Fibroblast of lung (primary cell): ENCODE results near the gene SLC37A1. TPM values are rescaled to one million over a fixed set of nuclear protein-coding genes. Genes with fewer than 3 reads are reported as not detected.

Experiments used
- DNase-seq, 2 donors: peaks; one replicate each; pipeline versions ENCODE4 v3.0.0 to v3.0.0-alpha.2; 2010; ENCODE audit warnings: low read depth in 2 of 2
- H2AFZ ChIP-seq: 2 replicates; pipeline ENCODE4 v1.5.1; 2012; ENCODE audit warnings: low read length, control low read depth, inconsistent platforms
- H3K27ac ChIP-seq: 2 replicates; pipeline ENCODE4 v1.5.1; 2011; ENCODE audit warnings: low read length, control low read depth; ENCODE audit not compliant: insufficient read depth
- H3K27me3 ChIP-seq: 2 replicates; pipeline ENCODE4 v1.5.1; 2011; ENCODE audit warnings: mild to moderate bottlenecking, low read length; ENCODE audit not compliant: control insufficient read depth, insufficient read depth
- H3K36me3 ChIP-seq: 2 replicates; pipeline ENCODE4 v1.5.1; 2011; ENCODE audit warnings: low read length; ENCODE audit not compliant: control insufficient read depth, insufficient read depth
- H3K4me1 ChIP-seq: 2 replicates; pipeline ENCODE4 v1.5.1; 2011; ENCODE audit warnings: low read length; ENCODE audit not compliant: control insufficient read depth, insufficient read depth; ENCODE audit errors: extremely low read depth
- H3K4me2 ChIP-seq: 2 replicates; pipeline ENCODE4 v1.5.1; 2011; ENCODE audit warnings: low read length, control low read depth; ENCODE audit not compliant: insufficient read depth; ENCODE audit errors: extremely low read depth
- H3K4me3 ChIP-seq, 4 experiments: fragments of 200-600 bp in 1 of 4; sonication (generic) in 1 of 4; replicated peaks in 1 of 4; 2 replicates each; pipeline ENCODE4 v1.5.1; 2011 to 2016; ENCODE audit warnings: low read length in 4 of 4, low read depth in 3 of 4, mild to moderate bottlenecking in 3 of 4, control low read depth in 2 of 4, inconsistent platforms in 1 of 4, mixed read lengths in 1 of 4; ENCODE audit not compliant: insufficient read depth in 1 of 4; ENCODE audit errors: control extremely low read depth in 1 of 4
- H3K79me2 ChIP-seq: 2 replicates; pipeline ENCODE4 v1.5.1; 2012; ENCODE audit warnings: mild to moderate bottlenecking, low read length, inconsistent platforms; ENCODE audit not compliant: control insufficient read depth, insufficient read depth
- H3K9ac ChIP-seq: 2 replicates; pipeline ENCODE4 v1.5.1; 2011; ENCODE audit warnings: mild to moderate bottlenecking, low read length, control low read depth; ENCODE audit not compliant: insufficient read depth
- H3K9me3 ChIP-seq: 2 replicates; pipeline ENCODE4 v1.5.1; 2012; ENCODE audit warnings: low read depth, low read length; ENCODE audit not compliant: control insufficient read depth, insufficient read depth
- H4K20me1 ChIP-seq: 2 replicates; pipeline ENCODE4 v1.5.1; 2011; ENCODE audit warnings: low read length; ENCODE audit not compliant: control insufficient read depth, insufficient read depth; ENCODE audit errors: extremely low read depth
- EZH2 ChIP-seq: IDR thresholded peaks from 2 replicates; pipeline ENCODE4 v1.5.1; 2012; ENCODE audit warnings: low read length, control low read depth, mild to moderate bottlenecking; ENCODE audit errors: missing control alignments
- polyA plus RNA-seq, 2 donors: library from polyadenylated mRNA; depleted of rRNA in 1 of 2; stranded (reverse) in 1 of 2; unstranded in 1 of 2; fragments of >200 nt; gene quantifications; 2 replicates each; pipeline ENCODE4 v1.2.1, GENCODE V29; 2011 to 2012; ENCODE audit warnings: missing spikeins in 1 of 2
- total RNA-seq: library from RNA; depleted of rRNA; stranded (reverse); fragments of >200 nt; gene quantifications from 2 replicates; pipeline ENCODE4 v1.2.1, GENCODE V29; 2014
- TF ChIP-seq, protein P1 (sequence below), 2 donors: IDR thresholded peaks in 1 of 2; conservative IDR thresholded peaks in 1 of 2; 1 replicate in 1 of 2; 2 replicates in 1 of 2; pipeline ENCODE4 v1.5.1; 2011 to 2012; ENCODE audit warnings: low read length in 2 of 2, control low read depth in 1 of 2, inconsistent platforms in 1 of 2, low read depth in 1 of 2, mild to moderate bottlenecking in 1 of 2

SLC37A1 gene
- total and polyA plus RNA-seq, 2 donors (not counting 1 experiment from before 2014, with no cell fraction given) = 0.42 to 6.4 TPM

DNA sequence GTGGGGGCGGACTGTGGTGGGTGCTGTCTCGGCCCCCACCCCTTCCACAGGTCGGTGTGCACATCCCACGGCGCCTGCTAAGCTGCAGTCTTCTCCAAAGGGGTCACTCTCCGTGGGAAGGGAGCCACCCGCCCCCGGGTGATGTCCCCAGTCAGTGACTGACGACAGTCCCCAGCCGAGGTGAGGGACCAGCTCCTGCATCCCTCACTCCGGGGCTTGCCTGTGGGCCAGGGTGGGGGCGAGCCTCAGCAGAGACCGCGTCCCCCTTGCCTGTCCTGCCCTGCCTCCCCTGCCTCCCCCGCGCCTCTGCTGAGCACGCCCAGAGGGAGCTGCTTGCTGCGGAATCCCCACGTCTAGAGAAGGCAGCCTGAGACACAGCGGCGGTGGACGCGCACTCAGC lies 103.8 kb downstream of the SLC37A1 start:
- no peak overlapping the region for H3K27ac ChIP-seq
- H2AFZ ChIP-seq = no peak overlapping the region
- no peaks in the 10 kb centered on the region for H4K20me1 ChIP-seq
- no peaks in the 10 kb centered on the region for H3K9me3 ChIP-seq
- TF ChIP-seq, protein P1, sequence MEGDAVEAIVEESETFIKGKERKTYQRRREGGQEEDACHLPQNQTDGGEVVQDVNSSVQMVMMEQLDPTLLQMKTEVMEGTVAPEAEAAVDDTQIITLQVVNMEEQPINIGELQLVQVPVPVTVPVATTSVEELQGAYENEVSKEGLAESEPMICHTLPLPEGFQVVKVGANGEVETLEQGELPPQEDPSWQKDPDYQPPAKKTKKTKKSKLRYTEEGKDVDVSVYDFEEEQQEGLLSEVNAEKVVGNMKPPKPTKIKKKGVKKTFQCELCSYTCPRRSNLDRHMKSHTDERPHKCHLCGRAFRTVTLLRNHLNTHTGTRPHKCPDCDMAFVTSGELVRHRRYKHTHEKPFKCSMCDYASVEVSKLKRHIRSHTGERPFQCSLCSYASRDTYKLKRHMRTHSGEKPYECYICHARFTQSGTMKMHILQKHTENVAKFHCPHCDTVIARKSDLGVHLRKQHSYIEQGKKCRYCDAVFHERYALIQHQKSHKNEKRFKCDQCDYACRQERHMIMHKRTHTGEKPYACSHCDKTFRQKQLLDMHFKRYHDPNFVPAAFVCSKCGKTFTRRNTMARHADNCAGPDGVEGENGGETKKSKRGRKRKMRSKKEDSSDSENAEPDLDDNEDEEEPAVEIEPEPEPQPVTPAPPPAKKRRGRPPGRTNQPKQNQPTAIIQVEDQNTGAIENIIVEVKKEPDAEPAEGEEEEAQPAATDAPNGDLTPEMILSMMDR (conservative IDR thresholded peaks at IDR 0.05 in 1 of 2, IDR thresholded peaks at IDR 0.05 in 1 of 2; ENCODE audit: low read depth in 1 of 2, low read length in 2 of 2) = no peak
- TF ChIP-seq EZH2 = no peak
- H3K36me3 ChIP-seq = no peaks in the 10 kb centered on the region
- H3K4me2 ChIP-seq = no peak overlapping the region
- no peak for DNase-seq
- peaks cover 8% of the 10 kb centered on the region for H3K27me3 ChIP-seq
- no peaks in the 10 kb centered on the region for H3K4me1 ChIP-seq
- H3K79me2 ChIP-seq = no peaks in the 10 kb centered on the region
- H3K9ac ChIP-seq = no peak overlapping the region
- H3K4me3 ChIP-seq = no peak overlapping the region

DNA sequence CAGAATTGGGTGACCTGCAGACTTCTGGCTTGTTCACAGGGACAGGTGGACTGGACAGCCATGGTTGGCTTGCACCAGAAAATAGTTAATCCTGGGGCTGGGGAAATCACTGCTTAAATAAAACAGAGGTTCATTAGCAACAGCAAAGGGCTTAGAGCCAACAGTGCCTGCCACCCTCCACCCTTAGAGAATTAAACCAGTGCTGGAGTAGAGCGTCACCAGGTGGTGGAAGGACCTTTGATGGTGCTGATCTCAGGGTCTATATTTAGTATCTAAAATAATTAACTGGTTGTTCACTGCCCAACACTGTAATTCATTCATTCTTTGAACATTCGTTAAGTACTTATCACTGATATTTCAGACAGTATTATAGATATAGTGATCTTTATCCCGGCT lies 105.1 kb downstream of the SLC37A1 start:
- Histone ChIP-seq H3K27ac (no peak overlapping the region), H3K79me2 (no peaks in the 10 kb centered on the region), H3K36me3 (no peaks in the 10 kb centered on the region), H3K4me2 (no peak overlapping the region), H3K4me3 (no peak overlapping the region), H3K4me1 (no peaks in the 10 kb centered on the region), H3K9me3 (no peaks in the 10 kb centered on the region), H4K20me1 (no peaks in the 10 kb centered on the region), H3K27me3 (peaks cover 8% of the 10 kb centered on the region), H3K9ac (no peak overlapping the region), H2AFZ (no peak overlapping the region)
- no peak for DNase-seq
- TF ChIP-seq, protein P1 (conservative IDR thresholded peaks at IDR 0.05 in 1 of 2, IDR thresholded peaks at IDR 0.05 in 1 of 2; ENCODE audit: low read depth in 1 of 2, low read length in 2 of 2) = no peak
- no peak for TF ChIP-seq EZH2

DNA sequence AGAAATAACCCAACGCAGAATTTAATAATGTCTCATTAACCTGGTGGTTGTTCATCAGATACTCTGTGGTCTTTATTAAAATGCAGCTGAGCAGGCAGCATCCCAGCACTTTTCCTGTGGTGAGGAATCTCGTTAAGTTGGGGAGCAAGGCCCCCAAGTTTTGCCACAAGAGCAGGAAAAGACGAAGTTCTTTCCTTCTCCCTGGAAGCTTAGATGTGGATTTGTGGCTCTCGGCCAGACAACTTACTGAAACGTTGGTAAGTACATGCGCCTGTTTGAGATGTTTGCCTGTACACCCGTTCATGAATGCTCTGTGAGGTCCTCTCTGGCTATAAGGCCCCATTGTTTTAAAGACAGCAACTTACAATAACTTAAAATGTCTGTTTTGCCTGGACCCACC lies 105.5 kb downstream of the SLC37A1 start:
- no peak overlapping the region for H3K4me2 ChIP-seq
- no peak overlapping the region for H2AFZ ChIP-seq
- H3K4me1 ChIP-seq = no peaks in the 10 kb centered on the region
- no peaks in the 10 kb centered on the region for H3K9me3 ChIP-seq
- no peaks in the 10 kb centered on the region for H3K36me3 ChIP-seq
- TF ChIP-seq, protein P1 (conservative IDR thresholded peaks at IDR 0.05 in 1 of 2, IDR thresholded peaks at IDR 0.05 in 1 of 2; ENCODE audit: low read depth in 1 of 2, low read length in 2 of 2) = no peak
- TF ChIP-seq EZH2 = no peak
- DNase-seq = no peak
- H3K27ac ChIP-seq = no peak overlapping the region
- no peaks in the 10 kb centered on the region for H4K20me1 ChIP-seq
- no peak overlapping the region for H3K9ac ChIP-seq
- H3K79me2 ChIP-seq = no peaks in the 10 kb centered on the region
- H3K27me3 ChIP-seq = peaks cover 8% of the 10 kb centered on the region
- H3K4me3 ChIP-seq = no peak overlapping the region
